ENCODE results near the gene LSMEM2. TPM values are rescaled to one million over a fixed set of nuclear protein-coding genes. Genes with fewer than 3 reads are reported as not detected.
"Not testable (repeated sequence)": the region's sequence is repeated elsewhere in the genome, so short reads cannot be mapped to it uniquely, and the experiment has no call there.

The LSMEM2 gene
- polyA plus RNA-seq, 1 experiment: not detected

DNA sequence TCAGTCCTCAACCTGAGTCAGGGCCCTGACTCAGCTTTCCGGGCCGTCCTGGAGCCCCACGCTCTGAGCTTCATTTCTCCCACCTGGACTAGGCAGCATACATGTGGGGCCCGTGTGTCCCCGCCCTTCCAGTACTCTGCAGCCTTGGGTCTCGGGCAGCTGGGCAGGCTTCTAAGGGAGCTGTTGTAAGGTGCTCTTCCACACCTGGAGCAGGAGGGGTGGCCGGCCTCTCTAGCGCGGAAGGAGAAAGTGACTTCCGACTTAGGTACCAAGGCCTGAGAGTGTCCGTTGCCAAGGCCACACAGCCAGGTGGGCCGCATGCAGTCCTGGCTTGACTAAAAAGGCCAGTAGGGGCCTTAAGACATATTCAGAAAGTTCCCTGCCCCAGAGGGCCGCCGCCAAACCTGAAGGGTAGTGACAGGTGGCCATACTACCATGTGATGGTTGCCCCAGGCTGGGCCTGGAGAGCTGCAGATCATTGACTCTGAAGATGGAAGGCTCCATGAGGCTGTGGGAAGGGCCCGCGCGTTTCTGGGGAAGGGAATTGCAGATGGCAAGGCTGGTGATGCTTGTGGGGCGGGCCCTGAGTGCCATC lies 19.4 kb upstream of the LSMEM2 start:
- ChIA-PET POLR2A (interaction anchor here (0.6 to 1.3 kb wide), 4 partner anchors 9 to 352 kb away, joined by 3 to 9 read pairs (median 4); partner anchors contain the start of genes GNAI2 and SEMA3B), CTCF (interaction anchor here (0.5 to 4.8 kb wide), 19 partner anchors 8 to 65 kb away, joined by 3 to 35 read pairs (median 4); partner anchors contain the start of genes HYAL2, LSMEM2 and SEMA3B)
- TF ChIP-seq CTCF (IDR thresholded peaks at IDR 0.05; ENCODE audit: low read depth, low read length): no peak
- no peaks in the 10 kb centered on the region; the same call in 1 of the 2 replicates for H3K9me3 ChIP-seq (ENCODE audit: control insufficient read depth, insufficient read depth, low read length)
- no peak overlapping the region for H3K4me3 ChIP-seq (ENCODE audit: low read depth, low read length)
- DNase-seq (ENCODE audit: low read depth, low spot score): no peak
- H3K27me3 ChIP-seq (ENCODE audit: control insufficient read depth, insufficient read depth, low read length): no peaks in the 10 kb centered on the region
- H3K27ac ChIP-seq (ENCODE audit: low read depth, low read length): peak overlapping the region; percentile 21

DNA sequence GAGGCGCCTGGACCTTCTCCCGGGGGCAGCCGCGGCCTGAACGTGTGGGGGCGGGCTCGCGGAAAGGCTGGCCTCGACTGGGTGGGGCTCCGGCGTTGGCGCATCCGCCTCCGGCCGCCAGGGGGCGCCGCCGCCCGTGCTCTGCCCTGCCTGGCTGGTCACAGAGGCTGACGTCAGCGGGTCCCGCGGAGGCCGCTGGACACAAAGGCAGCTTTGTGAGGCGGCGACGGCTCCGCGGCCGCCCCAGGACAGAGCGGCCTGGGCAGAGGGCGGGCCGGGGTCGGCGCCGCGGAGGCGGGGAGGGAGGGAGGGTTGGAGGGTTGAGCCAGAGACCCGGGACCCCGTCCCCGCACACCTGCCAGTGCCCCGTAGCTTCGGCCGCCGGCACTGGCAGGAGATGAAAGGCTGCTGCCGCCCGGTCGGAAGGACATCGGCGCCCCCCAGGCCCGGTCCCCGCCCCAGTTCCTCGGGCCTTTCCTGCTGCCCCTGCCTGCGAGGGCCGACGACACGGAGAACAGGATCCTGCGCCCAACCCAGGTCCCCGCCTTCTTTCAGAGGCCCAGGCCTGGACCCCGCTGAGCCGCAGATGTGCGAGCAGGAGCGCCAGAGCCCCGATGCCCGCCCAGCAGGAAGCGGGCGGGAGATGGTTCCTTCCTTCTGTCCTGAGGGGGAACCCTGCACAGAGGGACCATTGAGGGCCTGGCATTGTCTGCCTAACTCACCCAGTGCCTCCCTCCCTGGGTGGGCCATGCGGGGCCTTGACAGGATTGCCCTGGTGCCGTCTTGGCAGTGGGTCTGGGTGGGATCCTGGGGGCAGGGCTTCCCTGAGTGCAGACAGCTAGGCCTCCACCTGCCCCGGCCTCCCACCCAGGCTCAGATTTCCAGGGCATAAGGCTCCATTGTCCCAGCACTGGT lies 18.6 kb upstream of the LSMEM2 start:
- CTCF ChIA-PET: interaction anchor here (0.6 to 4.8 kb wide), 20 partner anchors 9 to 110 kb away, joined by 3 to 35 read pairs (median 4); partner anchors contain the start of genes GNAI2, HYAL2, LSMEM2 and SEMA3B
- no peak for DNase-seq (ENCODE audit: low read depth, low spot score)
- POLR2A ChIA-PET: interaction anchor here (0.5 to 1.3 kb wide), 5 partner anchors 9 to 353 kb away, joined by 3 to 9 read pairs (median 4); partner anchors contain the start of genes GNAI2 and SEMA3B
- H3K4me3 ChIP-seq (ENCODE audit: low read depth, low read length): peak overlapping the region; percentile 56
- no peaks in the 10 kb centered on the region; the same call in 1 of the 2 replicates for H3K9me3 ChIP-seq (ENCODE audit: control insufficient read depth, insufficient read depth, low read length)
- H3K27ac ChIP-seq (ENCODE audit: low read depth, low read length): peak overlapping the region; percentile 89
- peak; percentile 81 for TF ChIP-seq CTCF (IDR thresholded peaks at IDR 0.05; ENCODE audit: low read depth, low read length)
- H3K27me3 ChIP-seq (ENCODE audit: control insufficient read depth, insufficient read depth, low read length): no peaks in the 10 kb centered on the region

GRCh38 chr3:50260942-50261441 lies 17.9 kb upstream of the LSMEM2 start:
- TF ChIP-seq CTCF (IDR thresholded peaks at IDR 0.05; ENCODE audit: low read depth, low read length): no peak
- Histone ChIP-seq H3K27me3 (ENCODE audit: control insufficient read depth, insufficient read depth, low read length) (no peaks in the 10 kb centered on the region), H3K27ac (ENCODE audit: low read depth, low read length) (no peak overlapping the region), H3K9me3 (ENCODE audit: control insufficient read depth, insufficient read depth, low read length) (no peaks in the 10 kb centered on the region; the same call in 1 of the 2 replicates), H3K4me3 (ENCODE audit: low read depth, low read length) (no peak overlapping the region; the same call in 1 of the 2 replicates)
- ChIA-PET CTCF (interaction anchor here (0.8 to 1.7 kb wide), 3 partner anchors 14 to 32 kb away, joined by 3 to 6 read pairs (median 3); no protein-coding TSS in a partner anchor), POLR2A (no interaction called here)
- DNase-seq (ENCODE audit: low read depth, low spot score): no peak

GRCh38 chr3:50261505-50261904 lies 17.4 kb upstream of the LSMEM2 start:
- DNase-seq (ENCODE audit: low read depth, low spot score): no peak
- POLR2A ChIA-PET: no interaction called here
- no peak overlapping the region for H3K4me3 ChIP-seq (ENCODE audit: low read depth, low read length)
- H3K27ac ChIP-seq (ENCODE audit: low read depth, low read length): no peak overlapping the region
- TF ChIP-seq CTCF (IDR thresholded peaks at IDR 0.05; ENCODE audit: low read depth, low read length): no peak
- no peaks in the 10 kb centered on the region for H3K27me3 ChIP-seq (ENCODE audit: control insufficient read depth, insufficient read depth, low read length)
- H3K9me3 ChIP-seq (ENCODE audit: control insufficient read depth, insufficient read depth, low read length): no peaks in the 10 kb centered on the region; the same call in 1 of the 2 replicates
- CTCF ChIA-PET: interaction anchor here (0.8 to 1.7 kb wide), 3 partner anchors 13 to 33 kb away, joined by 3 to 6 read pairs (median 6); no protein-coding TSS in a partner anchor

- DNase-seq (ENCODE audit: low read depth, low spot score); H3K9me3 ChIP-seq (ENCODE audit: control insufficient read depth, insufficient read depth, low read length); H3K27me3 ChIP-seq (ENCODE audit: control insufficient read depth, insufficient read depth, low read length); POLR2A ChIA-PET; H3K4me3 ChIP-seq (ENCODE audit: low read depth, low read length); H3K27ac ChIP-seq (ENCODE audit: low read depth, low read length): not testable (repeated sequence)
- CTCF ChIA-PET: interaction anchor here (0.8 to 1.7 kb wide), 2 partner anchors 13 to 15 kb away, joined by 6 read pairs; no protein-coding TSS in a partner anchor
These were observed 16.7 kb upstream of the LSMEM2 start for GRCh38 chr3:50262200-50262599.

Data from AG04450 (cell line).